Gastrocnemius medialis (tissue), 4 donors: ENCODE results near the gene LRFN5.

Experiments used
- CTCF ChIP-seq, 5 experiments: fragments of 450-650 bp in 3 of 5; fragments of 200-600 bp in 2 of 5; sonication (generic) in 2 of 5; IDR thresholded peaks in 4 of 5; conservative IDR thresholded peaks in 1 of 5; 1 replicate in 4 of 5; 2 replicates in 1 of 5; pipeline ENCODE4 v1.5.1; 2016 to 2019; ENCODE audit warnings: antibody characterized with exemption in 5 of 5, mild to moderate bottlenecking in 3 of 5, moderate library complexity in 3 of 5
- POLR2A ChIP-seq, 2 donors: fragments of 450-650 bp; IDR thresholded peaks; one replicate each; pipeline ENCODE4 v1.6.1; 2017; ENCODE audit warnings: antibody characterized with exemption in 2 of 2, mild to moderate bottlenecking in 2 of 2, moderate library complexity in 2 of 2

- TF ChIP-seq CTCF (IDR thresholded peaks at IDR 0.05 in 4 of 5, conservative IDR thresholded peaks at IDR 0.05 in 1 of 5) (no peak), POLR2A (IDR thresholded peaks at IDR 0.05) (no peak)
Observed at GRCh38 chr14:41830714-41831406, 224.2 kb downstream of the LRFN5 start.
